GM18502 (cell line): ENCODE measurements around the gene BORA.
A peak's percentile ranks its signal among the peaks of the same experiment; 100 is the strongest.
"Not testable (repeated sequence)": the region's sequence is repeated elsewhere in the genome, so short reads cannot be mapped to it uniquely, and the experiment has no call there.

Experiments used
- ATAC-seq: cut with Tn5 transposase; IDR thresholded peaks from one replicate; pipeline ENCODE4 v1.9.1; 2021; ENCODE audit warnings: mild to moderate bottlenecking; ENCODE audit not compliant: unreplicated experiment, poor library complexity

BORA gene

GRCh38 chr13:72727417-72728289 lies at the start of gene BORA, which contains the start of gene MZT1:
BORA (plus strand) TSS chr13:72727923; CDS start chr13:72728941, 1,018 bp downstream.
MZT1 (minus strand) TSS chr13:72727629; CDS start chr13:72727602, 27 bp downstream.
- peak; percentile 94 for ATAC-seq

GRCh38 chr13:72678312-72678711 lies 49.4 kb upstream of the BORA start:
- ATAC-seq = no peak

- no peak for ATAC-seq
Observed at GRCh38 chr13:72680353-72680752, 47.4 kb upstream of the BORA start.

DNA sequence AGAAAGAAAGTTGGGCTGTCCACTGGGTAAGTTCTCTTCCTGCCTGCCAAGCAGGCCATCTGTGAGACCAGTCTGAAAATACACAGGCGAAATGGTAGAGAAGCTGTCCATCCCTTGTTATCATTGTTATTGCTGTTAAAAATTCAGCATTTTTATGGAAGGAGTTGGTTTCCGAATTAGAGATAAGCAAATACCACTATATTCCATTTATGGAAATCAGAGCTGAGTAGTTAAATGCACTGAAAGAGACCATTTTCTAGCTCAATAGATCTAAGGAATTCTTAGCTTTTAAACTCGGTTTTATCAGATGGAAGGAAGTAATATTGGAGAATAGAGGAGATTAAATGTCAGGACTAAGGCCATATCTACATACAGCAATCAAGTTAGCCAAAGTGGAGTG lies 41.0 kb upstream of the BORA start:
- ATAC-seq = no peak

DNA sequence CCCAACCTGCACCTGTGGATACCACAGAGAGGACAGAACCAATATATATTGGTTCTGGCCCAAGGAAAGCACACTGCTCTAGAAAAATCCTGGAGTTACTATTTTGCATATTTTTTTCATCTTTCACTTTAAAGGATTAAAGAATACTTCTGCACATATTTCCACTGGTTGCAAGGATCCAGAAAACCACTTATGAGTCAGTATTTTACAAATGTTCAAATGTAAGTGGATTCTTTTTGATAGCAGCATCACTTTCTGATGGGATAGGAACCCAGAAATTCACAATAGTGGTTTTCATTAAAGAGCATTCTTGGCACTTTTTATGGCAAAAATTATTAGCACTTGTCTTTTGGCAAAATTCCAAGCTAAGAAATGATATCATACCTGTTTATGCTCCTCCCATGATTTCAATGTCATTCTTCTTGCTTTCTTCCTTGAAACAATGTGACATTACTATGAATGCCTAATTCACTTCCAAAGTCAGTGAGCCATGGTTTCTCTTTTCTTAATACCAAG lies 38.5 kb upstream of the BORA start:
- ATAC-seq = no peak

DNA sequence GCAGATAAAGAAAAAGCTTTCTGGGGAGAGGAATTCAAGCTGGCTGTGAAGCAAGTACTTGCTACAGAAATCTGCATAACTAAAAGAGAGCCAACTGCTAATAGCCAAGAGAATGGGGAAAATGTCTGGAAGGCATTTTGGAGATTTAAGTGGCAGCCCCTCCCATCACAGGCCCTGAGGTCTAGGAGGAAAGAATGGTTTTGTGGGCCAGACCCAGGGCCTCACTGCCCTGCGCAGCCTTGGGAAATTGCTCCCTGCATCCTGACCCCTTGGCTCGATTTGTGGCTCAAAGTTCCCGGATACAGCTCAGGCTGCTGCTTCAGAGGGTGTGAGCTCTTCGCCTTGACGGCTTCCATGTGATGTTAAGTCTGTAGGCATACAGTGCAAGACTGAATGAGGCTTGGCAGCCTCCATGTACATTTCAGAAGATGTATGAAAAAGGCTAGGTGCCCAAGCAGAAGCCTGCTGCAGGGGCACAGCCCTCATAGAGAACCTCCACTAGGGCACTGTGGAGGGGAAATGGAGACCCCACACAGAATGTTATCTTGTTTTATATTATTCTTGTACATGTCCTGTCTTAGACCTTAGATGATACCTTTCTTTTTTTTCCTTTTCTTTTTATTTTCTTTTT lies 34.7 kb upstream of the BORA start:
- no peak for ATAC-seq

DNA sequence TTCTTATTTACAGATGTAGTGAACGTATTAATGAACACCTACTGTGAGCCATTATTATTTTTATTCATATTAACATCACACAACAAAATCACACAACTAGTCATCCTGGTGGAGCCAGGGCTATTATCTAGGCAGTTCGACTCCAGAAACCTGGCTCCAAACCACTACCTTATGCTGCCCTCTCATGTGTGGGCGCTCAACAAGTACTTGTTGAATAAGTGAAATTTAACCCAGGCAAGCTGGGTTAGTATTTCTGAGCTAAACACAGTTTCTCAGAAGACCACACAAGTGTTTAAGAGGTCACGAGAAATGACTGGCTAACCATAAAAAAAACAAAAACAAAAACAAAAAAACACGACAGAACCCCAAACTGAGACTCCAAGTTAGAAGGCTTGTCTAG lies 33.9 kb upstream of the BORA start:
- no peak for ATAC-seq

GRCh38 chr13:72694314-72694713 lies 33.4 kb upstream of the BORA start:
- ATAC-seq = no peak

DNA sequence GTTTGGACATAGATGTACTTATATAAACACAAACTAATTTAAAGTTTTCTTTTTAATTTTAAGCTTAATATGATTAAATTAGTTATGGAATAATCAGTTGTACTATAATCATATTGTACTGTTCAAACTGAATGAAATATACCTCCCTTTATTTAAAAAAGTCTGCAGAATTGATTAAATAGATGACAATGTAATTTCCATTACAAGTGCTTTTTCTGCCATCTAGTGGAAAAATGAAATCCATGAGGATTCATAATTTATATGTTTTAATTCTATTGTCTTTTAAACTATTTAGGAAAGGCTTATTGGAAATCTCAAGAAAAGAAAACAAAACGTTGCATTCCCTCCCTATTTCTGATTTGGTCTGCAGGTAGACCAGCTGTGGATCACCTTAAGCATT lies 31.1 kb upstream of the BORA start:
- ATAC-seq = no peak

- no peak for ATAC-seq
Observed at GRCh38 chr13:72698164-72698563, 29.6 kb upstream of the BORA start.

GRCh38 chr13:72700509-72700908 lies 27.2 kb upstream of the BORA start:
- ATAC-seq = no peak

- ATAC-seq = no peak
Observed at GRCh38 chr13:72716776-72717175, 10.9 kb upstream of the BORA start.

- not testable (repeated sequence) for ATAC-seq
Observed at GRCh38 chr13:72726185-72726584, 1.5 kb upstream of the BORA start.

GRCh38 chr13:72726726-72727416 lies 852 bp upstream of the BORA start:
- peak; percentile 32 for ATAC-seq

- ATAC-seq = no peak
Observed at GRCh38 chr13:72728290-72728605, 525 bp downstream of the BORA start.

GRCh38 chr13:72737033-72737432 lies 9.3 kb downstream of the BORA start:
- no peak for ATAC-seq

DNA sequence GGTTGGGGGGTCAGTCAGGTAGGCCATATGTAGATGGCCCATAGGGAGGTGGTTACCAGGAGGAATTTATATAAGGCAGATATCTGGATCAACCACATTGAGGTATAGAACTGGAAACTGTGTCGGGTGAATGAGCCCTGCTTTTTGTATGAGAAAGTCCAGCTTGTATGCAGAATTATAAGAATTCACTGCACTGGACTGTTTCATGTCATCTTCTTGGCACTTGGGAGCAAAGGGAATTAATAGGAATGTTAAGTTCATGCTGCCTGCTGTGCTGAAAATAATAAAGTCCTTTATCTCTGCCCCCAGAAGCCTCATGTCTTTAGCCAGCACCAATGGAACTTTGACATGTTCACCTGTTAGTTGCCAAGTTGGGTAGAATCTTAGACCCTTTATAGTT lies 12.3 kb downstream of the BORA start:
- ATAC-seq = no peak

GRCh38 chr13:72745260-72745659 lies 17.5 kb downstream of the BORA start:
- peak; percentile 72 for ATAC-seq

- ATAC-seq = no peak
Observed at GRCh38 chr13:72751220-72751619, 23.5 kb downstream of the BORA start.

DNA sequence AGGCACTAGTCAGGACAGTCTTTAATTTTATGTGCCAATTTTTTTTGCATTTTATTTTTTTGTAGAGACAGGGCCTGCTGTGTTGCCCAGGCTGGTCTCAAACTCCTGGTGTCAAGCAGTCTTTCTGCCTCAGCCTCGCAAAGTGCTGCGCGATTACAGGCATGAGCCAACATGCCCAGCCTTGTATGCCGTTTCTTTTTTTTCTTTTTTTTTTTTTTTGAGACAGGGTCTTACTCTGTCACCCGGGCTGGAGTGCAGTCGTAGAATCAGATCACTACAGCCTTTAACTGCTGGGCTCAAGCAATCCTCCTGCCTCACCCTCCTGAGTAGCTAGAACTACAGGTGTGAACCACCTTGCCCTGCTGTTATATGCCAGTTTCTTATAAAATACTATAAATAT lies 26.4 kb downstream of the BORA start:
- no peak for ATAC-seq
